GM12892 (cell line): ENCODE data around the gene SHROOM2.

Experiments
- POLR2A ChIP-seq: IDR thresholded peaks from 2 replicates; pipeline ENCODE4 v1.6.1; 2011; ENCODE audit warnings: low read depth, low read length, control low read depth
- POLR2AphosphoS5 ChIP-seq: IDR thresholded peaks from 2 replicates; pipeline ENCODE4 v1.6.1; 2011; ENCODE audit warnings: low read depth, low read length, control low read depth

- TF ChIP-seq POLR2A (no peak), POLR2AphosphoS5 (no peak)
These were observed 141.7 kb downstream of the SHROOM2 start for GRCh38 chrX:9927698-9928482.
